HG02852 (cell line): ENCODE results near the gene MLLT3.

ENCODE experiments used
- ATAC-seq: cut with Tn5 transposase; IDR thresholded peaks from one replicate; pipeline ENCODE4 v1.9.1; 2021; ENCODE audit warnings: mild to moderate bottlenecking, moderate library complexity; ENCODE audit not compliant: unreplicated experiment

MLLT3 gene

DNA sequence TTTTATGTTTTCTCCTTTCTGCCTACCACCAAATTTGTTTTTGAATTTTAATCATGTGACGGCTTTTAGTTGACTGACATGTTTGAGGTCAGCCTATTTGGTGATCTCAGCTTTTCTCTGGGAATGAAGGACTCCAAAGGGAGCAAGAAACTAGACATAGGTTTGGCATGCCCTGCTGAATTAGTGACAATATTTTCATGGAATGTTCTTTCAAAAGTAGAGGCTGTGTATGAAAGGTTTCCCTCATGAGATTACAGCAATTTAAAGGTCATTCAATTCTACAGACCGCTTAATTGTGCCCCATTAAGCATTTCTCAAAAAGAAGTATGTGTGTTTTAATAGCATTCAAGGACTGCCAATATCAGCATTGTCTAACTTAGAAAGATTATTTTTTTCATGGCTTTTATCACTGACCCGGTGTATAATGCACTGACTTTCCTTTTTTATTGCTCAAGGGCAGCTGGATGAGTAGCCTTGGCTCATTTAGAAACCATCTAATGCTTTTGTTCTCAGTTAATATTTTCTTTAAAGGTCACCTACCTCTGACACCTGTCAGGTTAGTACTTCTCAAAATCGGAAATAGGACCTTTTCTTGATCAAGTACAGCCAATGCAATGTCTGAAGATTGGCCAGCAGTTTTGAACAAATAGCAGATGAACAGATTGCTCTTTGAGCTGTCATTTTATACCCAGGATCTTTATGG is 8.1 kb upstream of the MLLT3 start:
- ATAC-seq = no peak

DNA sequence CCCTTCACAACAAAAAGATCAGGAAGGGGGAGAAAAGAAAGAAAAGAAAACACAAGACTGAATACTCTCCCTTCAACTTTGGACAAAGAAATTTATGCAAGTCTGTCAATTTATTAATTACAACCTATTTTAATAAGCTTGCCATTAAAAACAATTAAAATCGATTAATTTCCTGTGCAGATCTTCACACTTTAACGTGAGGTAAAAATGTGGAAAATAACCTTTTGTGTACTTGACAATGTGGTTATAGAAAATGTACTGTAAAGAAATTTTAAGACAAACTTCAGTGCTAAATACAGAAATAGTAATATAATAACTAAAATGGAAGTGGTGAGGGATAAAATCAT is 2.7 kb upstream of the MLLT3 start:
- ATAC-seq = no peak

DNA sequence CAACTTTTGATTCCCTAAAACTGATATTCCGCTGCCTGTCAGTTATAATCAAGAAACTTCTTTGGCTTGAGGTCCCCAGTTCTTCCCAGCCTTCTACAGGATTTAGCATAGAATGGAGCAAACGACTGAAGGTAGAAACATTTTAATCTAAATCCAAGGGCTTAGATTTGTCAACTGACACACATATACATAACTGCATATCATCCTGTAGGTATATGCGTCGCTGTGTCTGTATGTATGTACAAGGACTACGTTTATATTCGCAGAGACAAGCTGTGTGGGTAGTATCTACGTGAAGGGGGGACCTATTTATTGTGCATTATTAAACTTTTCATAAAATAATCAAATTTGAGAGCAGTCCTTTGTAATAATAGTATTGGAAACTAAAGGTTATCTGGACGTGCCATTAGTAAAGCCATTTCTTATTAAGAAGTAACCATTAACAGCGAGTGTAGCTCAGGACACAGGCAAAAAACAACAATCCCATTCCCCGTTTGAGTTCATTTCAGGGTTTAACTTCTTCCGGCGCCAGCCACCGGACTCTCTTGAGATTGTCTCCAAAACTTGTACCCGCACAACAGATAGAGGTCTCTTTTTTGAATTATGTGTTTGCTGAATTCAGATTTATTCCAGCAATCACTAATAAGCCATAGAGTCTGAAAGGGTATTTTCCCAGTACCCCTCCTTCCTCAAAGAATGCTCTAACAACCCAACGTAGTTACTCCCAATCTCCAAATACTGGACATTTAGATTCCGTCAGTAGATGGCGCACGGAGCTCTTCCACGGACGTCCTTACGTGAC is 2.1 kb upstream of the MLLT3 start:
- ATAC-seq = peak; percentile 19

DNA sequence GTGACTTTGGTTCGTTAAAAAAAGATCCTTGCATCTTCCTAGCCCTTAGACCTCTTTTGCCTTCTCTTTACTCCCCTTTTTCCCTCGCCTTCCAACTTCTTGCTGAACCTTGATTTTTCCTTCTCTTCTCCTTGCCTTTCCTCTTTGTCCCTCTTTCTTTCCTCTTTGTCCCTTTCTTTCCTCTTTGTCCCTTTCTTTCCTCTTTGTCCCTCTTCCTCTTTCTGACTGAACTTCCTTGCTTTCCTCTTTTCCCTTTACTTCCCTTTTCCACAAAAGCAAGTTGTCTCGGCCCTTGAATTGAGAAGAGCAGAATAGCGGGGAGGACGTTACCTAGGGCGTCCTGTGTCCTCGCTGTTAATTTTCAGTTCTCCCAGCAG is 1.4 kb upstream of the MLLT3 start:
- no peak for ATAC-seq

DNA sequence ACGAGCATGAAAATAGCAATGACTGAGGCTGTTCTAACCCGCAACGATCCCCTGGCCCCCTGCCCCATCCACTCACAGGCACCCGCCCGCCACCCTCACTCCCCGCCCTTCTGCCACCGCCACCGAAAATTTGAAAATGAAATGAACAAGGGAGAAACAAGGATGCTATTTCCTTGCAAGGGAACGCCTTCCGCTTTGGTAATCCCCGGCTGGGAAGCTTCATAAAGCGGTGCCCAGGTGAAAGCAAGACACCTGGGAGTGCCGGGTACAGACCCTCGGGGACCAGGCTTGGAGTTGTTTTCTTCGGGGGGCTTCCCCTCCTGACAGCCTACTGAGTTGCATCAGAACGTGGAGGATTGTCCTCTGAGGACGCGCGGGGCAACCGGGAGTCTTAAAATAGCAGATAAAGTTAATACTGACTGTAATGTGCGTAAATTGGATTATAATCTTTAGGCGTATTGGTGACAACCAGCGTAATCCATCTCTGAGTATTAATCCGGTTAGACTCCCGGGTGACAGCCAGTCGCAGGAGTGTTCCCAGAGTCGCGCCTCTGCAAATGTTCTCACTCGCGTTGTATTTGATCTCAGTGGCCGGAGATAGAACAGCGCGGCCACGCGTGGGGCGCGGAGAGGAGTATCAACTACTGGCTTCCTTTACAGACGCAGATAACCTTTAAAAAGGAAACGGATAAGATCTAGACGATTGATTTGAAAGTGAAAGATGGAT is 885 bp upstream of the MLLT3 start:
- ATAC-seq = peak; percentile 21

DNA sequence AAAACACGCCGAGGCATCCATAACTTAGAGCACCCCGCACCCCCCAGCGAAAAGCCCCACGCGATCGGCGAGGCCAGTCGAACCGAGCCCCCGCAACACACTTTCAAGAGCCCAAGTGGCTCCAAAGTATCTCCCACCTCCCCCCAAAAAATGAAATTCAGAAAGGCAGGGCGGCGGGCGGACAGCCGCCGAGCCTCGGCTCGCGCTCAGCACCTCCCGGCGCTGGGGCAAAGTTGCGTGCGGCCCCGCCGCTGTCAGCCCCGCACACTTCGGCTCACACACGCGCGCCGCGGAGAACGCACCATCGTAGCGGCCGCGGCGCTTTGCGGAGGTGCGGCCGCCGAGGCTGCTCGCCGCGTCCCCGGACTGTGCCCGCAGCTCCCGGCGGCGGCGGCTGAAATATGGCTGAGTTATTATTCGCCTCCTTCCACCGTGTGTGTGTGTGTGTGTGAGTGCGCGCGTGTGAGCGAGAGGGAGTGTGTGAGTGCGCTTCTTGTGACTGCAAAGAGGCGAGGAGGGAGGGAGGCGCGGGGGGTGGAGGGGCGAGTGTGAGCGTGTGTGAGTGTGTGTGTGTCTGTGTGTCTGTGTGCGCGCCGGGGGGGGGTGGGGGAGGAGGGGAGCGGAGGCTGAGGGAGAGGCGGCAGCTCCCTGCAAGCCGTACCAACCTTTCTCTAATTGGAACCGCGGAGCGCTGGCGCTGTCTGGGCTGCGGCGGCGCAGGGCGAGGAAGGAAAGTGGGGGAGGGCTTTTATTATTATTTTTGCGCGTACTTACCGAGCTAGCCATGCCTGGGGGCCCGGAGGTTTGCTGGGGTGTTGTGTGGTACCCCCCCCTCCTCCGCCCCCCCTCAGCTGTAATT is 599 bp downstream of the MLLT3 start:
- ATAC-seq = peak; percentile 19

DNA sequence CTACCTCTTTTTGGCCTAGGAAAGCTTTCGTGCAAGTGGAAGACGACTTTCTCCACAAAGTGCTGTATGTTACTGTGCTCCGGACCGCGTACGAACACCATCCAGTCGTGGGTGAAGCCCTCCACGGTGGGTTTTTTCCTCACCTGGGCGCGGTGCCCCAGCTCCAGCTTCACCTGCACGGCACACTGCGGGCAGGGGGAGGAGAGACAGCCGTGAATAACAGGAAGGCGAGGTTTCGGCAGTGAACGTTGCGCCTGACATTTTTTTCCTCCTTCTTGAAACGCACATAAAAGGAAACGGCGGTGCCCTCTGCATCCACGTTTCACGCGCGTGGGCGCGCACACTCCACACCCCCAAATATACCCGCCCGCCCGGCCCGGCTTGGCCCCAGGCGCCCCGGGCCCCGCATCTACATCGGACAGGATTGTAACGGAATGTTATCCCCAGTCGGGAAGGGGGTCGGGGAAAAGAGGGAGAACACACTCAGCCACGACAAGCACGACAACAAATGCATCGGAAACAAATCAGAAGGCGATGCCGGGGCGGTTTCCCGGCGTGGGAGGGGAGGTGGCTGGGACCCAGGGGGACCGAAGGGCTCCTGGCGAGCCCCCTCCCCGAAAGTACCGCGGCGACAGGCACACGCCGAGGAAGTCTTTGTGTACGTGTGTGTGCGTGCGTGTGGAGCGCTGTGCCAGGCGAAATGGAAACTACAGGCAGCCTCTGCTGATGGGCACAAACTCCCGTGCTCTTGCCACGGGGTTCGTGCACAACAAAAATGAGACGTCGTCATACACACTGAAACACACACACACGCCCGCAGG is 1.4 kb downstream of the MLLT3 start:
- no peak for ATAC-seq

DNA sequence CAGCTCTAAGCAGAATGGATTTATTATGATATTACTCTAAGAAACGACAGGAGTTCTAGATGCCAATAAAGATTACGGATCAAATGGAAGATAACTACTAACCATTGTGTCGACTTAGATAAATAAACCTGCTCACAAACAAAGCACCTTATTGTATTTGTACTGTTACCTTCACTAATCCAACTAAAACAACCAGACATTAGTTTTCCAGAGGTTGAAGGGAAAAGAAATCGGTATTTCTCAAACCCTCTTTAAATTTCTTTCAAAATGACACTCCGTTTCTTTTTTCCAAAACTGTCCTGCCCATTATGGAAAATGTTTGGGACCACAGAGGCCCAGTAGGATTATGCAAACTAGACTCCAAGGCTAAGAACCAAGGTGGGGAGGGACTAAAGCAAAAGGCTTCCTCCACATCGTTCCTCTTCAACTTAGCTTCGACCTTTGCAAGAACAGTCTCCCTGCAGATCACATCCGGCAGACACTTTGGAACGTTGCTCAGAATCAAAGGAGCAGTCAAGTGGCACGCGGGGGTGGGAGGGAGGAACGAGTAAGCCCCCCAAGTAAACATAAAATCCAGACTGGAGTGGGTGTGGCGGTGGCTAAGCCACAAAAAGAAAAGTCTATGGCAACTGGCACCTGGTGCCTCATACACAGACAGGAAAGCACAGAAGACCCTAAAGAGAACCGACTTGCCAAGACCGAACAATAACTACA is 2.7 kb downstream of the MLLT3 start:
- ATAC-seq = no peak

DNA sequence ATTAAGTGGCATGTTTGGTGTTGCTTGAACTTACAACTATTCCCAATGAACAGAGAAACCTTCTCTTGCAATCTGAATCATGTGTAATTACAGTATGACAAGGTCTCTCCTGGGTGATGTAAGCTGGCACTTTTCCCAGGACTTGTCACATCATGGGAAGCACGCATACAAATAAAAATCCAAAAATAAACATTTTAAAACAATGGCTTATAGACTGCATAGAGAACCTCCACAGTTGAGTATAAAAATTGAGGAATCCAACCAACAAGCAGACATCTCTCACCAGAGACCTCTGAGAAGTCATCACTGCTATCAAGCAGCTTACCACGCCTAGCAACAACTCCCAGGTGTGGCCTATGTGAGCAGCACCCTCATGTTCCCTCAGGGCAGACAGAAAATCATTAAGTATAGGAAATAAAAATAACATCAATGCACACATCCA is 3.9 kb downstream of the MLLT3 start:
- ATAC-seq = no peak

DNA sequence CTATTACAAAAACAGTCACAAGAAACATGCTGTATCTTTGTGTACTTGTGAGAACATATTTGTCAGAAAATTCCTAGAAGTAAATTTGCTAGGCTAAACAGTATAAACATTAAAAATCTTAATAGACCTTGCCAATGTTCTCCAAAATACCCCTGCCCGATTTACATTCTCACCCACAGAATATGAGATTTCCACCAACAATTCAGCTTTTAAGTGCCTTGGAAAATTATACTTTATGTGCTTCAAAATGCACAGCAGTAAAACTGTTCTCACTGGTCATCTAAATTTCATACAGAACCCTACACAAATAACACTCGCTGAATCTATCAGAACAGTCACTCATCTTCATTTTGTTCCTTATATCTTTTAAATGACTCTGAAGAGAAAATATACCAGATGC is 5.5 kb downstream of the MLLT3 start:
- ATAC-seq = no peak

DNA sequence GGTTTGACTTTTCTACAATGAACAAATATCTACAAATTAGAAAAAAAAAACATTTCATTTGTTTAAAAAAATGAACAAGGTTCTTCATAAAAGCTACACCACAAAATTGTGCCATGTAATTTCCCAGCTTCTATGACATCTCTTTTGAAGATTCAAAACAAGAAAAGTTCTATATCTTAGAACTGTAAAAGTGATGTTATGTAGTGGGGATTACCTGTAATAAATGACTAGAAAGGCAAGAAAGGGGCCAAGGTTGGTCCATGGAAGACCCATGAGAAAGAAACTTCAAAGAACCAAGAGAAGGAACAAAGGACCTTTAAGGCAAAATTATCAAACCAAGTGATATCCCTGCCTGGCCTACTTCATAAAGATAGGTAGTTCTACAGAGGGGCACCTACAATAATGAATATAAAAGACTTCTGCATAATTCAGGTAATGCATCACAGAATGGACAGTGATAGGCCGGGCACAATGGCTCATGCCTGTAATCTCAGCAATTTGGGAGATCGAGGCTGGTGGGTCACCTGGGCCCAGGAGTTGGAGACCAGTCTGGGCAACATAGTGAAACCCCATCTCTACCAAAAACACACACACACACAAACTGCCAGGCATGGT is 7.6 kb downstream of the MLLT3 start:
- no peak for ATAC-seq

DNA sequence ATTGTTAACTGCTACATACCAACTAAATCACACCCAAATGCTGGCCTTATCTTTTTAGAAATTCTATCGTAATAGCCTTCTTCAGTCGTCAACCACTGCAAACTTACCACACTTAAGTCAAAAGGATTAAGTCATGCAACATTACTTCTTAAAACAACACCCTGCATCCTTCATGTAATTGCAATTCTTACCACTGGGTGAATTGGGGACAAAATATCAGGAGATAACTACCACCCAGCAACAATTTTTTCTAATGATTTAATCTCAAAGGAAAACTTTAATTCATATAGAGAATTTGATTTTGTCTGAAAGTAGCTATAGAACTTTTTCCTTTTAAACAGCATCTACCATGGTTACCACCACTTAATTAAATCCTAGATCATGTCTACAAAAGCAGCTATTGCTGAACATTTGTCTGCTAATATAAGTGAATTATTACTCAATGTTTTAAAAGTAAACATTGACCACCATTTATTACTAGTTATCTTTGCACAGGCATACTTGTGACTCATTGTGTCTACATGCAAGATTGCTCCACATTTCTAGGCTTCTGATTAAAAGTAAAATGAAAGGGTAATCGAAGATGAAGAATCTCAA is 10.5 kb downstream of the MLLT3 start:
- no peak for ATAC-seq

DNA sequence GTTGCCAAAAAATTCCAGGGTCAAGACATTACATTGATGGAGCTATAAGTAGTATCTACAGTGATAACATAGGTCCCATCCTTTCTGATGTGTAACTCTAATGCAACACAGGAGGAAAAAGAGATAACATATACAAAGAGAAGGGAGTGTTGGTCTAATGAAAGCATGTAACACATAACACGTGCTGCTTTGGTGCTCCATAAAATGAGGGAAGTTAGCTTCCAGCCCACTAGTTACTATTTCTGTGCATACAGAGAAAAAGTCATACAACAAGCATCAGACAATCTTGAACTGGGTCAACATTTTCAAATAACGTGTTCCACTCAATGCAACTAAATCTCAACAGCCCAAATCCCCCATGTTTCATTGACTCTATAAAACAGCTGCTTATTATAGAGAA is 11.7 kb downstream of the MLLT3 start:
- no peak for ATAC-seq

DNA sequence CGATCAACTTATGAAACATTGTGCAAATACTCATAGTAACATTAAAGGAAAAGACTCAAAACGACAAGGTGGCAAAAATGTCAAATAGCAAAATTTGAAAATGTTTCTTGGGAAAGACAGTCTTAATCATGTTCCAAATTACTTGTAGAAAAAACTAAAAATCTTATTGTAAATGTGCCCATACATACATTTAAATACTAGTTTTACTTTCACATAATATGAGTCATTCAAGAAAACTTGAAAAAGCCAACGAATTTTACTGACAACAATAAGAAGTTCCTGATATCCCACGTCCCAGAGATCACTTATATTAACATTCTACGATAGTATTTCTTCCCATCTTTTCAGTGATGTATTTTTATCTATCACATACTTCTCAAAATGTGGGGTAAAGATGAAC is 13.7 kb downstream of the MLLT3 start:
- no peak for ATAC-seq

DNA sequence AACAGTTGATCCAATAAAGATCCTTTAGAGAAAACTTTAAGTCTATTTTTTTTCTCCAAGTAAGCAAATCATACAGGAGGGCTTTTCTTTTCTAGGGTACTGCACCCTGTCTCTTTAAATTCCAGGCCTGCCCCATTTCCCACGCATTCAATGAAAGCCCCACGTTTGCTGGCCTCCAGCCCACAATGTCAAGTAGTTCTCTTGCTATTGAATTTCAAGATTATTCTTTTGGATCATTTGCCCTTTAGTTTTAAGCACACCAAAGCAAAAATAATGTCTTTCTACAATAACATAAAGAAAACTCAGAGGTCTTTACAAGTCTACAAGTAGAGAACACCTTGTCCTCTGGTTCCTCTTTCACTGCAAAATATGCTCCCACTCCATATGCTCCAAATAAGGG is 15.6 kb downstream of the MLLT3 start:
- ATAC-seq = no peak

DNA sequence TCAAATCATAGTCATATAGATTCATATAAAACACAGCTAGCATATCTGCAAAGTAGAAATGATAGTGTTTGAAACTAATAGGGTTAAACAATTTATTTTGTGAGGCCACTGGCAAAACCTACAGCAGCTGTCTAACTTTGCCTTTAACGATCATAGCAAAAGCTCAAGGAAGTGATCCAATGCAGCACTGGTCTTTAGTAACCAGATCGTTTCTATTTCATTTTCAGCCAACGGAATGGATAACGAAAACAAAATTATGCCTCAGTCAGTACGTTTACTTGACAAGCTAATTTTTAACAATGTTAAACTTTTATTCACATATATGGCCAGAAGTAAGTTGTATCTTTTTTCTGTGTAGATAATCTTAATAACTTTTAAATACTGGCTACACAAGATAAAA is 17.7 kb downstream of the MLLT3 start:
- ATAC-seq = peak; percentile 75

DNA sequence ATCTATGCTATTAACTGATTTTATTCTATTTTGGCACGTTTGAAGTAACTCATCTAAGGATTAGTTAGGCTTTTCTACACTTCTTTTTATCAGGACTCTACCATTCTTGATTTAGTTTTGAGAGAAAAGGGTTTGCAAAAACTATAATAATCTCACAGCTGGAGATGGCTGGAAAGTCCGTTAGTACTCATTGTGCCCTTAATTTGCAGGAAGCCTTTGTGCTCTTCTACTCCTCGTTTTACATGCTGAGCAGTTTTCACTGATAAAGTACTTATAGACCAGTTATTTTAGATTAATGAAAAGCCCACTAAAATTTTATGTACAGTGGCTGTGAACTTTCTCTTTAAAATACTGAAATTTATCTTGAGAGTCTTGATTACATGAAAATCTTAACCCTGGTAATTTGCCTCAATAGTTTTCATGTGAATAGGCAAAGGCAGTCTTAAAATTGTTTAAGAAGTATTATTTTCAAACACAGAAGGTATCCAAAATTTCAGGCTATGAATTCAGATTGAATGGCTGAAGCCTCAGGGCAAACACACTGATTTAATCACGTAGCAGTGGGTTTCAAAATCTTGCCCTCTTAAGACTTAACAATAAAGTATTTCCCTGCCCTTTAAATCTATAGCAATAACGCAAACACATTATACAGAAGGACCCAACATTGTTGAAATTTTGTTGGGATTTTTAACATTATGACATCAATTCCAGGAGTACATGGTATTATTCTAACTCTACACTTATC is 18.6 kb downstream of the MLLT3 start:
- ATAC-seq = no peak

DNA sequence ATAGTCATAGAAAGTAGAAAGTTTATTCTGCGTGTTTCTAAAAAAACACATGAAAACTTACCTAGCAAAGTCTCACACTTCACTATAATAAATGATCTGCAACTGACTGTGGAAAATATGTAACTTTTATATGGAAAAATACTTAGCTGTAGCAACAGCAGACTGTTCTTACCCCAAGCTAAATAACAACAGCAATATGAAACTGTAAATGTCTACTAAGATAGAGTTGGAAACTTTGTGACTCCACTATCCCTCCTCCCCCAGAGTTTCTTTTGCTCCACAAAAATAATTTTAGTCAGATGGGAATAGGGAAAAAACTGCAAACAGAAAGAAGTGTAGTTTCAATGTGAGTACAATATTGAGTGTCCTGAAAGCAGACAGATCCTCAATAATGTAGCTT is 21.0 kb downstream of the MLLT3 start:
- no peak for ATAC-seq
